ENCODE data around the gene SCGB2A2. TPM values are rescaled to one million over a fixed set of nuclear protein-coding genes. Genes with fewer than 3 reads are reported as not detected.

Gene SCGB2A2
- total RNA-seq, 2 donors from 2014 or later, result not detected

- WGBS, result 55% methylated on average over 4 of the region's 4 CpGs
- H3K4me3 ChIP-seq, result no peak overlapping the region
- no peak for DNase-seq (ENCODE audit: low spot score)
- intact Hi-C loops (cut with DNase I), result no loop called here
- TF ChIP-seq POLR2A (IDR thresholded peaks at IDR 0.05), result no peak
- TF ChIP-seq CTCF (IDR thresholded peaks at IDR 0.05), result no peak
- TF ChIP-seq POLR2AphosphoS5 (IDR thresholded peaks at IDR 0.05), result no peak
- no peaks in the 10 kb centered on the region for H3K27me3 ChIP-seq (replicated peaks; ENCODE audit: insufficient read depth)
- no peaks in the 10 kb centered on the region for H3K36me3 ChIP-seq
- no peak overlapping the region for H3K27ac ChIP-seq
- no peaks in the 10 kb centered on the region for H3K9me3 ChIP-seq
- no peaks in the 10 kb centered on the region for H3K4me1 ChIP-seq (replicated peaks)
These were observed 3.4 kb upstream of the SCGB2A2 start for GRCh38 chr11:62266558-62266957.

GRCh38 chr11:62267050-62267449 is 2.9 kb upstream of the SCGB2A2 start:
- Histone ChIP-seq H3K9me3 (no peaks in the 10 kb centered on the region), H3K27me3 (replicated peaks; ENCODE audit: insufficient read depth) (no peaks in the 10 kb centered on the region), H3K4me3 (no peak overlapping the region), H3K36me3 (no peaks in the 10 kb centered on the region), H3K27ac (no peak overlapping the region), H3K4me1 (replicated peaks) (no peaks in the 10 kb centered on the region)
- WGBS, result 83% methylated on average over 1 of the region's 1 CpG
- intact Hi-C loops (cut with DNase I), result no loop called here
- TF ChIP-seq POLR2AphosphoS5 (IDR thresholded peaks at IDR 0.05), result no peak
- TF ChIP-seq POLR2A (IDR thresholded peaks at IDR 0.05), result no peak
- no peak for TF ChIP-seq CTCF (IDR thresholded peaks at IDR 0.05)
- DNase-seq (ENCODE audit: low spot score), result no peak

GRCh38 chr11:62267576-62267975 is 2.4 kb upstream of the SCGB2A2 start:
- TF ChIP-seq CTCF (IDR thresholded peaks at IDR 0.05), result no peak
- no peak for TF ChIP-seq POLR2A (IDR thresholded peaks at IDR 0.05)
- TF ChIP-seq POLR2AphosphoS5 (IDR thresholded peaks at IDR 0.05), result no peak
- intact Hi-C loops (cut with DNase I), result no loop called here
- H3K4me1 ChIP-seq (replicated peaks), result no peaks in the 10 kb centered on the region
- H3K4me3 ChIP-seq, result no peak overlapping the region
- no peak for DNase-seq (ENCODE audit: low spot score)
- H3K9me3 ChIP-seq, result no peaks in the 10 kb centered on the region
- WGBS, result 77% methylated on average over 3 of the region's 3 CpGs
- no peaks in the 10 kb centered on the region for H3K27me3 ChIP-seq (replicated peaks; ENCODE audit: insufficient read depth)
- H3K36me3 ChIP-seq, result no peaks in the 10 kb centered on the region
- H3K27ac ChIP-seq, result no peak overlapping the region

GRCh38 chr11:62273284-62273683 is 3.3 kb downstream of the SCGB2A2 start:
- H3K27me3 ChIP-seq (replicated peaks; ENCODE audit: insufficient read depth), result no peaks in the 10 kb centered on the region
- intact Hi-C loops (cut with DNase I), result no loop called here
- H3K9me3 ChIP-seq, result no peaks in the 10 kb centered on the region
- DNase-seq (ENCODE audit: low spot score), result no peak
- no peaks in the 10 kb centered on the region for H3K36me3 ChIP-seq
- H3K4me3 ChIP-seq, result no peak overlapping the region
- no peak overlapping the region for H3K27ac ChIP-seq
- TF ChIP-seq POLR2A (IDR thresholded peaks at IDR 0.05) (no peak), POLR2AphosphoS5 (IDR thresholded peaks at IDR 0.05) (no peak), CTCF (IDR thresholded peaks at IDR 0.05) (no peak)
- no peaks in the 10 kb centered on the region for H3K4me1 ChIP-seq (replicated peaks)
- WGBS, result 65% methylated on average over 5 of the region's 5 CpGs

GRCh38 chr11:62273789-62274275 is 3.9 kb downstream of the SCGB2A2 start:
- H3K27ac ChIP-seq, result no peak overlapping the region

More at GRCh38 chr11:62273789-62274275, 3.9 kb downstream of the SCGB2A2 start:
- TF ChIP-seq CTCF (IDR thresholded peaks at IDR 0.05) (no peak), POLR2AphosphoS5 (IDR thresholded peaks at IDR 0.05) (no peak), POLR2A (IDR thresholded peaks at IDR 0.05) (no peak)
- Histone ChIP-seq H3K36me3 (no peaks in the 10 kb centered on the region), H3K9me3 (no peaks in the 10 kb centered on the region), H3K4me1 (replicated peaks) (no peaks in the 10 kb centered on the region), H3K27me3 (replicated peaks; ENCODE audit: insufficient read depth) (no peaks in the 10 kb centered on the region), H3K4me3 (no peak overlapping the region)
- 58% methylated on average over 7 of the region's 7 CpGs for WGBS
- intact Hi-C loops (cut with DNase I), result no loop called here
- no peak for DNase-seq (ENCODE audit: low spot score)

All from prostate gland (tissue), 2 donors.